ENCODE results near the gene MRFAP1.
A peak's percentile ranks its signal among the peaks of the same experiment; 100 is the strongest.
"Not testable (repeated sequence)": the region's sequence is repeated elsewhere in the genome, so short reads cannot be mapped to it uniquely, and the experiment has no call there.

Gene MRFAP1

DNA sequence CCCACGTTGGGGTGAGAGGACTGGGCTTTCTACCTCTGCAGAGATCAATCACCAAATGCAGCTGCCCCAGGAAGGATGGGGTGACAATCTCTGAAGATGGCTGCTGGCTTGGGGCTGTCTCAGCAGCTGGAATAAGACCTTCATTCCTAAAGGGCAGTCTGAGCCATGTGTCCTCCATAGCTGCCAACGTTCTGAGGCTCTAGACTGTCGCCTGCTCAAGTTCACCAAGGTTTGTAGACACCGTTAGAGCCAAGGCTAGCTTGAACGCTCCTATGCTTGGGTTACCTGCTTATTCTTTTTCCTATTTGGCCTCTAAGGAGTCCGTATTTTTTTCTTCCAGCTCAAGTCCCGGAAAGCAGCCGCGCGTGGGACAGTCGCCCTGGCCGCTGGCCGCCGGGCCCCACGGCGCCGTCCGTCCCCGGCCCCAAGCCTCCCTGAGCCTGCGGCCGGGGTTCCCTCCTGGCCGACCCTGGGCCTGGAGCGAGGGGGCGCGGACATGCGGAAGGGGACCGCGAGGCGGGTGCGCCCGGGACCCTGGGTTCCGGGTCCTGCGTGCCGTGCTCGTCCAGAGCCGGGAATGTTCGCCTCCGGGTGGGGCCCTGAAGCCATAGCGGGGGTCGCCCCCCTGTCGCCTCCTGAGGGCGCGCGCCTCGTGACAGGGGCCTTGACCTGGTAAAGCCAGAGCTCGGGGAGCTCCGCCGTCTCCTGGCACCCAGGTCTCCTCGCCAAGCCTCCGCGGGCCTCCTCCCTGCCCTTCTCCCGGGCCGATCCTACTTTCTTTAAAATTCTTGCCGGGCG lies 23.3 kb downstream of the MRFAP1 start:
- DNase-seq (ENCODE audit: low read depth in 2 of 2): no peak

DNA sequence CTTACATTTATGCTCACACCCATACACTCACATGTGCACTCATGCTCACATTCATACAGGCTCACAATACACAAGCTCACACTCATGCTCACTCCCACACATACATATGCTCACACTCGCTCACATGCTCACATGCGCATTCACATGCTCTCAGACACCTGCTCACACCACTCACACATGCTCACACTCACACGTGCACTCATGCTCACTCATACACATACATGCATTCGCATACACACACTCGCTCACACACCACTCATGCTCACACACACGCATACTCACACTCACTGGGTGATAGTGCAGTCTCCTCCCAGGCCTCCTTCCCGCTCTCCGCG lies 24.8 kb downstream of the MRFAP1 start:
- no peak for DNase-seq (ENCODE audit: low read depth in 2 of 2)

DNA sequence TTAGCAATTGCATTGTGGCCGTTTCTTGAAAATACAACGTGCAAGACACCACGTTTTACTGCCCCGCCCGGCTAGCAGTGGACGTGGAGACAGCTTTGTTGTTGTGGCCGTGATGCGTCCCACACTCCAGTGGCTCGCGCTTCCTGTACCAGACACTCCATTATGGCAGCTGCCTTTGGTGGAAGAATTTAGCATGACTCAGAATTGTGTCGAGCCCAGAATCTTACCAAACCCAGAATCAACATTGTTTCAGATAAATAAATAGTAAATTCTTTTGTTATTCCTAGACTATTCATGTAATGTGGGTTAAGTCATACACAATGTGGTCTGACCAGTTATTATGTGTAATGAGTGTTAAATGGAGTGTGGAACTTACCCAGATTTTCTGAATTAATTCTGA lies 27.9 kb downstream of the MRFAP1 start:
- DNase-seq (ENCODE audit: low read depth in 2 of 2): no peak

DNA sequence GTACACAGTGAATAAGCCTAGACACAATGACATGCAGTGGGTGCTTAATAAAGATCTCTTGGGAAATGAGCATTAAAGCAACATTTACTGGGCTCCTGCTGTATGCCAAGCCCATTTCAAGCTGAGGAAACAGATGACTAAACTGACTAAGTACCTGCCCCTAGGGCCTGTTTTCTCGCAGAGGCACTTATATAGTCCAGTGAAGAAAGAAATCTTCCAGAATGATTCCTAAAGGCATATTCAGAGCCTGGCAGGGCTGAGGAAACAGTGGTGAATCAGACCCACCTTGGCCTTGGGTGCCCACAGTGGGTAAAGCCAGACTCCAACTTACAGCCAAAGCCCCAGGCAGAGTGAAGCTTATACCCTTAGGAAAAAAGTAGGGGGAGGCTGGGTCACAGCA lies 31.2 kb downstream of the MRFAP1 start:
- no peak for DNase-seq (ENCODE audit: low read depth in 2 of 2)

DNA sequence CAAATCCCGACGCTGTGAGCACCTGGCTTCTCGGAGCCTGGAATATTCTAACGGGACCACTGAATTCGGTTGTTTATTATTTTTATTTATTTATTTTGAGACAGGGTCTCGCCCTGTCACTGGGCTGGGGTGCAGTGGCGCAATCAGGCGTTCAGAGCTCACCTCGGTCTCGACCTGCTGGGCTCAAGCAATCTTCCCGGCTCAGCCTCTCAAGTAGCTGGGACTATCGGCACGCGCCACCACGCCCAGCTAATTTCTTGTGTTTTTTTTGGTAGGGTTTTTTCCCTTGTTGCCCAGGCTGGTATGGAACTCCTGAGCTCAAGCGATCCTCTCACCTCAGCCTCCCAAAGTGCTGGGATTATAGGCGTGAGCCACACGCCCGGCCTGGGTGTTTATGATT lies 31.6 kb downstream of the MRFAP1 start:
- DNase-seq (ENCODE audit: low read depth in 2 of 2): no peak

DNA sequence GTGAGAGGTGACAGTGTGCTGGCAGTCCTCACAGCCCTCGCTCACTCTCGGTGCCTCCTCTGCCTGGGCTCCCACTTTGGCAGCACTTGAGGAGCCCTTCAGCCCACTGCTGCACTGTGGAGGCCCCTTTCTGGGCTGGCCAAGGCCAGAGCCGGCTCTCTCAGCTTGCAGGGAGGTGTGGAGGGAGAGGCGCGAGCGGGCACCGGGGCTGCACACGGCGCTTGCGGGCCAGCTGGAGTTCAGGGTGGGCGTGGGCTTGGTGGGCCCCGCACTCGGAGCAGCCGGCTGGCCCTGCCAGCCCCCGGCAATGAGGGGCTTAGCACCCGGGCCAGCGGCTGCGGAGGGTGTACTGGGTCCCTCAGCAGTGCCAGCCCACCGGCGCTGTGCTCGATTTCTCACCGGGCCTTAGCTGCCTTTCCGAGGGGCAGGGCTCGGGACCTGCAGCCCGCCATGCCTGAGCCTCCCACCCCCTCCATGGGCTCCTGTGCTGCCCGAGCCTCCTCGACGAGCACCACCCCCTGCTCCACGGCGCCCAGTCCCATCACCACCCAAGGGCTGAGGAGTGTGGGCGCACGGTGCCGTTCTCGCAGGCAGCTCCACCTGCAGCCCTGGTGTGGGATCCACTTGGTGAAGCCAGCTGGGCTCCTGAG lies 32.2 kb downstream of the MRFAP1 start:
- DNase-seq (ENCODE audit: low read depth in 2 of 2): not testable (repeated sequence)

DNA sequence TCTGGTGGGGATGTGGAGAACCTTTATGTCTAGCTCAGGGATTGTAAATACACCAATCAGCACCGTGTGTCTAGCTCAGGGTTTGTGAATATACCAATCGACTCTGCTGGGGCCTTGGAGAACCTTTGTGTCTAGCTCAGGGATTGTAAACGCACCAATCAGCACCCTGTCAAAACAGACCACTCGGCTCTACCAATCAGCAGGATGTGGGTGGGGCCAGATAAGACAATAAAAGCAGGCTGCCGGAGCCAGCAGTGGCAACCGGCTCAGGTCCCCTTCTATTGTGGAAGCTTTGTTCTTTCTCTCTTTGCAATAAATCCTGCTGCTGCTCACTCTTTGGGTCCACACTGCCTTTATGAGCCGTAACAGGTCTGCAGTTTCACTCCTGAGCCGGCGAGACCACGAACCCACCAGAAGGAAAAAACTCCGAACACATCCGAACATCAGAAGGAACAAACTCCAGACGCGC lies 32.7 kb downstream of the MRFAP1 start:
- DNase-seq (ENCODE audit: low read depth in 2 of 2): not testable (repeated sequence)

DNA sequence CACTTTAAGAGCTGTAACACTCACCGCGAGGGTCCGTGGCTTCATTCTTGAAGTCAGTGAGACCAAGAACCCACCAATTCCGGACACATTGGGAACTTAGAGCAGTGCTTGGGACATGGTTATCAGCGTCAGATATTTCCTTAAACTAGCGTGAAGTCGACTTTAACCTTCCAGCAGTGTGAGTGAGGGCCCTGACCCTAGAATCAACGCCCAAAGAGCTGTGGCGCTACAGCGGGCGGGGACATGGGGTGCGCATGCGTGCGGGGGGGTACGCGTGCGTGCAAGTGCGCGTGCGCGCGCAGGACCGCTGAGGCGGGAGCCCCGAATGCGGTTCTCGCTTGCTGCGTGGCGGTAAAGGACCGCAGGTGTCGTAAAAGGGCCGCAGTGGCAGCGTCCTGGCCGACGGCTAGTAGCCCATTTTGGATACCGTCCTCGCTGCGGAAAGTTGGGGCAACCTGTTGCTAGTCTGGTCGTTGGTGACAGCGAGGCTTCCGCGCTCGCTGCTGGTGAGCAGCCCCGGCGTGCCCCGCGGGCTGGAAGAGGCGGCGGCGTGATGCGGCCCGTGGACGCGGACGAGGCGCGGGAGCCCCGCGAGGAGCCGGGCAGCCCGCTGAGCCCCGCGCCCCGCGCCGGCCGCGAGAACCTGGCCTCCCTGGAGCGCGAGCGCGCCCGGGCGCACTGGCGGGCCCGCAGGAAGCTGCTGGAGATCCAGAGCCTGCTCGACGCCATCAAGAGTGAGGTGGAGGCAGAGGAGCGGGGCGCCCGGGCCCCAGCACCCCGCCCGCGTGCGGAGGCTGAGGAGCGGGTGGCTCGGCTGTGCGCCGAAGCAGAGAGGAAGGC lies 33.4 kb downstream of the MRFAP1 start:
- peak; percentile 80 to 90 for DNase-seq (ENCODE audit: low read depth in 2 of 2)

DNA sequence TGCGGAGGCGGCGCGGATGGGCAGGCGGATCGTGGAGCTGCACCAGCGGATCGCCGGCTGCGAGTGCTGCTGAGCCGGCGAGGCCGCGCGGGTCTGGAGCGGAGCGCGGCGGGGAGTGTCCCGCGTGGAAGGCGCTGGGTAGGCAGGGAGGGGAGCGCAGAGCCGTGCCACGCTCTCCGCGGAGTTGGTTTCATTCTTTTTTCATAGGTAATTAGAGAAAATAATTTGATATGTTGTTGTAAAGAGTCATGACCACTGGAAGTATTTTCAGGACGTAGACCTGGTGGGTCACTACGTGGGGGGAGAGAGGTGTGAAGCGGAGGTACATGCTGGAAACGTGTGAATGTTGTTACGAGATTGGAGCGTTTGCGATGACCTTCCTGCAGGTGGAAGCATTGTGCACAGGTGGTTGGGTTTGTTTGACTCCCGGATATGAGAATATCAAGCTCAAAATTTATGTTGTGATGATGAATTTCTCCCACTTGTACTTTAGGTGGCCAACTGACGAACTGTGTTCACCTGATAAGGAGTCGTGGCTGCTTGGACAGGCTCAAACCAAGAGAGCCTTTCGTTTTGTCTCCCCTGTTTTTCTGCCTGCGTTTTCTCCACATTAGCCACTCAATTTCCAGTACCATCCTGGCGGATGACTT lies 34.1 kb downstream of the MRFAP1 start:
- DNase-seq (ENCODE audit: low read depth in 2 of 2): peak in 1 of 2 donors; percentile 48

DNA sequence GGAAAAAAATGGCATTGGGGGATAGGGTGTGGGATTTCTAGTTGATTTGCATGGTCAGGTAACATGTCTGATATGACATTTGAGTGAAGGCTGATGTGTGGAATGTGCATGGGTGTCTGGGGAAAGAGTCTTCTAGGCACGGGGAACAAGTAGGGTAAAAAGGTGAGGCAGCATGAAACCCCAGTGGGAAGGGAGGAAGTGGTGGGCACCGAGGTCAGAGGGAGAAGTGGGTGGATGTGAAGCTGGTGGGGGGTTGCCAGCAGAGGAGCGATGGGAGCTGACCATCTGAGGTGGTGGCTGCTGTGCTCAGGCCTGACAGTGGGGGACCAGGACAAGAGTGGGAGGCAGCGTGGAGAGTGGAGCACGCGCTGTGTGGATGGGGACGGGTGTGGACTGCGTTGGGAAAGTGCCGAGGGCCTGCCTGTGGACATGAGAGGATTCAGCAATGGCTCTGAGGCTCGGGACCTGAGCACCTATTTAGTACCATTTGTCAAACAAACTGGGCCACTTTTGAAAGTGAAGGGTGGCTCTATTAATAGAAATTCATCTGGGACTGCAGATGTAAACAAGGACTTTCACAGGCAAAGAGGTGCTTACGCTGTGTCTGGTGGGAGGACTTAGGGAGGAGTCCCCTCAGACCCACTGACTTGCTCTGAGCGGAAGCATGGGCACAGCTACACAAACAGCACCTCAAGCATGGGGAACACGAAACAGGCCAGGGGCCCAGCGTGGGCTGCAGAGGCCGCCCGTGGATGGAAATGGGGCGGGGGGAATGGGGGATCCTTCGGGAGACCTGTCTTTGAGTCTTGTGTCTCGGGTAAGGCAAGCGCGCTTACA lies 36.5 kb downstream of the MRFAP1 start:
- no peak for DNase-seq (ENCODE audit: low read depth in 2 of 2)

DNA sequence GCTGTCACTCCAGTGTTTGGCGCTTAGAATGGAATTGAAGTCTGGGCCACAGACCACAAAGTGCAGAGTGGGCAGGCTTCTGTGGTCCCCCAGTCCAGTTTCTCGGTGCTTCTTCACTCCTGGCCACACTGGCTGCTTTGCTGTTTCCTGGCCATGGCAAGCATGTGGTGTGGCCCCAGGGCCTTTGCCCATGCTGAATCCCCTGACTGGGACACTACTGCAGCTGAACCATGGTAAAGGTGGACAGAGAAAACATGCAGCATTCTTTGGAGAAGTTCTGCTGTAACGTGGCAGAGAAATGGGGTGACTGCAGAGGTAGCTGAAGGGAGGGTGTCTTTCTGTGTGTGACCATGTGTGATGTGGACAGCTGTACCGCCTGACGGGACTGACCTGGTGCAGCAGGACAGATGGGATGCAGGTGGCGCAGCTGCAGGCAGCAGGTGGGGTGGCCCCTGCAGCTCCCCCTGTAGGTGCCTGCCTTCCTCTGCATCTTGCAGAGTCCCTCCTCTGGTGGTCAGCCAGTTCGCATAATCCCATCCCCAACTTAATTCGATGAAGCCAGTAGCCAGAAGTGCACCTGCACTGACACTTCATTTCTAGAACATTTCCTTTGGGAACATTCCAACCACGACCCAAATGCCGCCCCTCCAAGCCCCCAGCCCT lies 40.0 kb downstream of the MRFAP1 start:
- no peak for DNase-seq (ENCODE audit: low read depth in 2 of 2)

DNA sequence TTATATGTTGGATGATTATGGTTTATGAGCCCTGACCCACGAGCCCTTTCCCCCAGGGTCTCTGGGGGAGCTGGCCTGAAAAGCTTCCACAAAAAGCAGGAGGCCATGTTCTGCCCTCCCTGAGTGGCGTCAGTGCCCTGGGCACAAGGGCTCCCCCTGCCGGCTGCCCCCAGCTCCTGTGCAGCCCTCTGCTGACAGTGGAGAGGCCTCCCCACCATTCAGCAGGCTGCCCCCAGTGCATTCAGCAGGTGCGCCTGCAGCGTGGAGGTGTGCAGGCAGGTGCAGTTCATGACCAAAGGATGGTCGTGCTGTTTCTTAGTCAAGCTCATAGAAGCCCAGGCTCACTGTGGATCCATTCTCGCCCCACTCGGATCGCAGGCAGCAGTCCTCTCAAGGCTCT lies 40.7 kb downstream of the MRFAP1 start:
- DNase-seq (ENCODE audit: low read depth in 2 of 2): no peak

DNA sequence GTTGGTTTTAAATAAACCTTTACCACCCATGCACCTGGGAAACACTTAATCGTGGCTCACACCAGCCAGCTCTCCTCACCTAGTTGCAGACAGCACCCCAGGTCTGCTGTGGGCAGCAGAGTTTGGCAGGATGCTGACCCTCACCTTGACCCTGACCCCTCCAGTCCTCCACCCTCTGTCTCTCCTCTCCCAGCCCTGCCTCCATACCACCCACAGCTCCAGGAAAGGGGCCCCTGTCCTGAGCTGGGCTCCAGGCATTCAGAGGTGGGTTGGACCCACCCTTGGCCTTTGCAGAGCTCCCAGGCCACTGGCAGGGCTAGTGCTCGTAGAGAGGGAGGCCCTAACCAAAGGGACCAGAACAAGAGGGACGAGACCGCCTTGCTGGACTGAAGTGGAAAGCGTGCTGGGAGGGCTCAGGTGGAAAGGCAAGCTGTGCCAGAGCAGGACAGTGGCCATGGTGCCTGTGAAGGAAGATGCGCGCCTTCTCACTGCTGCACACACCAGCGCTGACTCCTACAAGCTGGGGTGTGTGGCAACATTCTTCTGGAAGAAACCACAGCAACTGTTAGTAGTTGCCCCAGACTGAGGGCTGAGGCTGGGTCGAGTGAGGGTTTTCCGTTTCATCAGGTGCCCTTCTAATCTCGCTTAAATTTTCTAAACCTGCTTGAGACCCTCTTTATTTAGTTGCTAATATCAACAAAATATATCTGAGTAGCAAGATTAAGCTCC lies 42.5 kb downstream of the MRFAP1 start:
- DNase-seq (ENCODE audit: low read depth in 2 of 2): no peak

DNA sequence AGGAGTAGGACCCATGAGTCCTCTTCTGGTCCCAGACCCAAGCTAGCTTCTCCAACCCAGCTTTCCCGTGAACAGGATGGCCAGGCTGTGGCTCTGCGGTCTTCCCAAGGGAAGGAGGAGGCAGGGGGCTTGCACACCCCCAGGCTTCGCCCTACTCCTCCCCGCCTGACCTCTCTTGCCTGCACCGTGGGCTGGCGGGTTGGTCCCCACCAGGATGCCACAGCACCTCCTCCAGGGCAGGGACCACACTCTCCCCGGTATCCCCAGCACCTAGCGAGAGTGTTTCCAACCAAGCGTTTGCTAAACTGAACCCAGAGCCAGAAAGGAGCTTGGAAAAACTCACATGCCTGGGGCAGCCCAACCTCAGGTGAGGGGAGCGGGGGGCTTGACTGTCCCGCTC lies 44.2 kb downstream of the MRFAP1 start:
- no peak for DNase-seq (ENCODE audit: low read depth in 2 of 2)

DNA sequence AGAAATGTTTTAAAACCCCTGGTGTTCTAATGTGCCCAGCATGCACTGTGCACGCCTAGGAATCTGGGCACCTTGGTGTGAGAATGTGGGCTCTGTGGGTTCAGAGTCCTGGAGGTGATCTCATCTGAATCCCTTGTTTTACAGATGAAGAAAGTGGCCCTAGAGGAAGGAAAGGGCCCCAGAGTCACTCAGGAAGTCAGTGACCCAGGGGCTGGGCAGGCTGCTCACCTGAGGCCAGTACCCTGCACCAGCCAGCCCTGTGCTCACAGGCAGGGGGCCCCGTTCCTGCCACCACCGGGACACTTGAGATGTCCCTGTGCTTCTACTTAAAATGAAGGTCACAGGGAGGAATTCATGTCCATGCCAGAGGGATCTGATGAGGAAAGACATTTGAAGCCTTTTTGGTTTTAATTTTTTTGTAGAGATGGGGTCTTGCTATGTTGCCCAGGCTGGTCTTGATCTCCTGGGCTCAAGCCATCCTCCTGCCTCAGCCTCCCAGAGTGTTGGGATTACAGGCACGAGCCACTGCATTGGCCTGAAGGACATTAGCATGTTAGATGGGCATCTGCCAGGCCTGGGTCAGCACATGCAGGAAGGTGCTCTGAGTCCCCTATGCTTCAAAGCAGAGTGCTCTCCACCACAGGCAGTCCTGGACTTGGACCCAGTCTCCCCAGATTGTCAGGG lies 45.8 kb downstream of the MRFAP1 start:
- DNase-seq (ENCODE audit: low read depth in 2 of 2): no peak

DNA sequence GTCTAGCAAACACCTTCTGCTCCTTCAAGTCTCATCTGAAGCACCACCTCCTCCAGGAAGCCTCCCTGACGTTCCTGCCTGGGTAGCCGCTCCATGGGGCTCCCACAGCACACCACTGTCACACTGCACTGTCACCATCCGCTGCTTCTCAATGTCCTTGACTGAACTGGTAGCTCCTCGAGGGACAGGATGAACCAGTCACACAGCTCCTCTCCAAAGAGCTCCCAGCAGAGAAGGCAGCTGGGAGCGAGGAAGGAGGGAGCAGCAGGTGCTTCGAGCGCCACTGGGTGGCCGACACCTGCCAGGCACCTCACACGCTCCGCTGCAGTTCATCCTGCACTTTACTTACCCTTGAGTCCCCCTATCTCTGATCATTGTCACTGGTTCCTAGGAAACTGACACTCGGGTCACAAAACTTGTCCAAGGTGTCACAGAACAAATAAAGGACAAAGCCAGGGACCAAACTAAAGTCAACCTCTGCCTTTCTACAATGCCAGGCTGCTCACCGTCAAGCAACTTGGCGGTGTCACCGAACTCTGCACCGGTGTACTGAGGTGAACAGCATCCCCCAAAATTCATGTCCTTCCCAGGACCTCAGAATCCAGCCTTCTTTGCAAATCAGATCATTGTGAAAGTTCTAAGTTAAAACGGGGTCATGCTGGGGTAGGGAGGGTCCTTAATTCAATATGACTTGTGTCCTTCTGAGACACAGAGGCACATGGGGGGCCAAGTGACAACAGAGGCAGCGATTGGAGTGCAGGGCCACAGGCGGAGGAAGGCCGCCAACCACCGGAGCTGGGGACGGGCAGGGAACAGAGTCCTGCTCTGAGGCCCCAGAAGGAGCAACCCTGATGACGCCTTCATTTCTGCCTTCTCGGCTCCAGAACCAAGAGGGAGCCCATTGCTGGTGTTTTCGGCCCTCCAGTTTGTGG lies 47.7 kb downstream of the MRFAP1 start:
- no peak for DNase-seq (ENCODE audit: low read depth in 2 of 2)

DNA sequence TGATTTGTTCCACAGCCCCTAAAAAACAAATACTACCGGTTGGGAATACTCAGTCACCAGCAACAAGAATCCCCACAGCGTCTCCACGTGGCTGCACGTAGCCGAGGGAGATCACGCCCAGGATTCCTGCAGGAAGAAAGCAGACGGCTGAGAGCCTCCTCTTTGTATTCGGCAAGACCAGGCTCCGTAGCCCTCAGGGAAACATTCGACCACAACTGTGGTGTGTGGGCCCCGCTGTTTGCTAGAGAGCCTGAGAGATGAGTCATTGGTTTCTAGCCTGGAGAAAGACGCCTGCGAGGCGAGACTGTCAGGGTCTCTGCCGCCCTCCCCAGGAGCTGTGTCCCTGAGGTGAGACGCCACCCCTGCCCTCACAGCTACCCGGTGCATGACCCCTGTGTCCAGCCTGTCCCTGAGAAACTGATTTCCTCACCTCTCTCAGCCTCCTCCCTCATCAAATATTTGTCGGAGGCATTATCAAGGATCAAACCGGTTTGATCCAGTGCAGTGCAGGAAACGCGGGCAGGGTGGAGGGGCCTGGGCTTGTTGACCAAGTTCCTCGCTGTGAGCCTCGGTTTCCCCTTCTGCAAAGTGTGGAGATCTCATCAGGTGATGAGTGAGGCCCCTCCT lies 48.5 kb downstream of the MRFAP1 start:
- peak; percentile 52 to 66 for DNase-seq (ENCODE audit: low read depth in 2 of 2)

DNA sequence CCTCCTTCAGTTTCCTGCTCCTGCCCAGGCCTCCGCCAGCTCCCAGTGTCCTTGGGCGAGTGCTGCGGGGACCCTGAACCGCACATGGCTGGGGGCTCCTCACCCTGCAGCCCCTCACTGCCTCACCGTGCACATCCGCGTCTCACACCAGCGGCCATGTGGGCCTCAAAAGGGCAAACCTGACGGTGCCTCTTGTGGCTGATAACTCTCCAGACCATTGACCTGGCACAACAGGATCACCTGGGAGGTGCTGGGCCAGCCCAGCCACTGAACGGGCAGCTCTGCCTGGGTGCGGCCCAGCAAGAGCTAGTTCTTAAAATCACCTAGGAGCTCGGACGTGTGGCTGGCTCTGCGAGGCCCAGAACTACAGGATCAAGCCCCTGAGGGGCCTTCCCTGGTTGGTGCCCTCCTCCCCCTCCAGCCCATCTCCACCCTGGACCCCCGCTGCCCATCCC lies 49.0 kb downstream of the MRFAP1 start:
- no peak for DNase-seq (ENCODE audit: low read depth in 2 of 2)
